ENCODE data around the gene NME9. TPM values are rescaled to one million over a fixed set of nuclear protein-coding genes. Genes with fewer than 3 reads are reported as not detected.

Gene NME9
- total RNA-seq, 1 experiment from 2014 or later = not detected

DNA sequence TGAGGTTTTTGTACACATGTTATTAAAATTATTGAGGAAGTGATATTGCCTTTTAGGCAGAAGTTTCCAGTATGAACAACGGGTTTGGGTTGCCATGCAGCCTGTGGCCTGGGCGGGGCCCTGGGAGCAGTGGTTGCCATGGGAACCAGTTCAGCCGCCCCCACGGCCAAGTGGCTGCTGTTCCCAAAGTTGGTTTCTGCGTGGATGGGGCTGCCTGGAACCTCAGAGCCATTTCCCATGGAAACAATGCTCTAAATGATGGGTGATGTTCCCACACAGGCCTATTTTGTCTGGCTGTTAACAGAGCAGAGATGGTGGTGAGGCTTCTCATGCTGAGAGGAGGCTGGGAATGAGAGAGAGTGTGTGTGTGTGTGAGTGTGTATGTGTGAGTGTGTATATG is 38.3 kb upstream of the NME9 start:
- H3K4me1 Mint-ChIP-seq (ENCODE audit: low read depth, unreplicated experiment) = no peaks in the 10 kb centered on the region
- H3K27me3 Mint-ChIP-seq (ENCODE audit: unreplicated experiment) = peaks cover 58% of the 10 kb centered on the region
- H3K27ac Mint-ChIP-seq (ENCODE audit: unreplicated experiment) = no peak overlapping the region
- CTCF ChIA-PET = interaction anchor here (1.2 kb wide), 1 partner anchor 51 kb away, joined by 4 read pairs; no protein-coding TSS in a partner anchor
- H3K36me3 Mint-ChIP-seq (ENCODE audit: insufficient read depth, unreplicated experiment) = no peaks in the 10 kb centered on the region
- BruUV-seq (replicated peaks) = no TSS peak
- TF ChIP-seq, protein P1, sequence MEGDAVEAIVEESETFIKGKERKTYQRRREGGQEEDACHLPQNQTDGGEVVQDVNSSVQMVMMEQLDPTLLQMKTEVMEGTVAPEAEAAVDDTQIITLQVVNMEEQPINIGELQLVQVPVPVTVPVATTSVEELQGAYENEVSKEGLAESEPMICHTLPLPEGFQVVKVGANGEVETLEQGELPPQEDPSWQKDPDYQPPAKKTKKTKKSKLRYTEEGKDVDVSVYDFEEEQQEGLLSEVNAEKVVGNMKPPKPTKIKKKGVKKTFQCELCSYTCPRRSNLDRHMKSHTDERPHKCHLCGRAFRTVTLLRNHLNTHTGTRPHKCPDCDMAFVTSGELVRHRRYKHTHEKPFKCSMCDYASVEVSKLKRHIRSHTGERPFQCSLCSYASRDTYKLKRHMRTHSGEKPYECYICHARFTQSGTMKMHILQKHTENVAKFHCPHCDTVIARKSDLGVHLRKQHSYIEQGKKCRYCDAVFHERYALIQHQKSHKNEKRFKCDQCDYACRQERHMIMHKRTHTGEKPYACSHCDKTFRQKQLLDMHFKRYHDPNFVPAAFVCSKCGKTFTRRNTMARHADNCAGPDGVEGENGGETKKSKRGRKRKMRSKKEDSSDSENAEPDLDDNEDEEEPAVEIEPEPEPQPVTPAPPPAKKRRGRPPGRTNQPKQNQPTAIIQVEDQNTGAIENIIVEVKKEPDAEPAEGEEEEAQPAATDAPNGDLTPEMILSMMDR (IDR thresholded peaks at IDR 0.05; ENCODE audit: unreplicated experiment) = no peak
- DNase-seq = peak; percentile 34
- intact Hi-C loops (cut with micrococcal nuclease; ENCODE audit: unreplicated experiment) = no loop called here
- H3K4me3 Mint-ChIP-seq (ENCODE audit: low read depth, unreplicated experiment) = no peak overlapping the region
- H3K9me3 Mint-ChIP-seq (ENCODE audit: low read depth, unreplicated experiment) = no peaks in the 10 kb centered on the region

DNA sequence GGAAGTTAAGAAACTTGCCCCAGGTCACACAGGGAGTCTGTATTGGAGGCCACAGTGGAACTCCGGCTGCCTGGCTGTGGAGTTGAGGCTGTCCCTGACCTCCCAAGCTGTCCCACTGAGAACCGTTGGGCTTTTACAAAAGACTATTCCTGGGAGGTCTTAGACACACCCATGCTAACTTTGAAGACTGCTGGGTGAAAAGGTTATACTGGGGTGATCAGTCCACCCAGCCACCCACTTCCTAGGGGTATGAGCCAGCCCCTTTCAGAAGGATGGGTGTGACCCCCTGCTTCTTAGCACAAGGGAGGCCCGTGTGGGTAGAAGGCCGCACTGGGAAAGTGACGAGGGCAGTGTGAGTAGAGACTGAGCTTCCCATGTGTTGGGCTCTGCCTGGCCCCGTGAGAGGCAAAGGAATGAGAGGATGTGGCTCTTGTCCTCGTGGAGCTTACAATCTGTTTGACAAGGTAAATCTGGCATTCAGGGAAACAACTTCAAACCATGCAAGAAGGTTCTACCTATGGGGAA is 37.7 kb upstream of the NME9 start:
- H3K9me3 Mint-ChIP-seq (ENCODE audit: low read depth, unreplicated experiment) = no peaks in the 10 kb centered on the region
- no peak overlapping the region for H3K4me3 Mint-ChIP-seq (ENCODE audit: low read depth, unreplicated experiment)
- CTCF ChIA-PET = interaction anchor here (1.2 kb wide), 1 partner anchor 52 kb away, joined by 4 read pairs; no protein-coding TSS in a partner anchor
- H3K36me3 Mint-ChIP-seq (ENCODE audit: insufficient read depth, unreplicated experiment) = no peaks in the 10 kb centered on the region
- intact Hi-C loops (cut with micrococcal nuclease; ENCODE audit: unreplicated experiment) = no loop called here
- TF ChIP-seq, protein P1 (IDR thresholded peaks at IDR 0.05; ENCODE audit: unreplicated experiment) = no peak
- H3K27me3 Mint-ChIP-seq (ENCODE audit: unreplicated experiment) = peaks cover 63% of the 10 kb centered on the region
- DNase-seq = no peak
- H3K4me1 Mint-ChIP-seq (ENCODE audit: low read depth, unreplicated experiment) = no peaks in the 10 kb centered on the region
- no TSS peak for BruUV-seq (replicated peaks)
- H3K27ac Mint-ChIP-seq (ENCODE audit: unreplicated experiment) = no peak overlapping the region

DNA sequence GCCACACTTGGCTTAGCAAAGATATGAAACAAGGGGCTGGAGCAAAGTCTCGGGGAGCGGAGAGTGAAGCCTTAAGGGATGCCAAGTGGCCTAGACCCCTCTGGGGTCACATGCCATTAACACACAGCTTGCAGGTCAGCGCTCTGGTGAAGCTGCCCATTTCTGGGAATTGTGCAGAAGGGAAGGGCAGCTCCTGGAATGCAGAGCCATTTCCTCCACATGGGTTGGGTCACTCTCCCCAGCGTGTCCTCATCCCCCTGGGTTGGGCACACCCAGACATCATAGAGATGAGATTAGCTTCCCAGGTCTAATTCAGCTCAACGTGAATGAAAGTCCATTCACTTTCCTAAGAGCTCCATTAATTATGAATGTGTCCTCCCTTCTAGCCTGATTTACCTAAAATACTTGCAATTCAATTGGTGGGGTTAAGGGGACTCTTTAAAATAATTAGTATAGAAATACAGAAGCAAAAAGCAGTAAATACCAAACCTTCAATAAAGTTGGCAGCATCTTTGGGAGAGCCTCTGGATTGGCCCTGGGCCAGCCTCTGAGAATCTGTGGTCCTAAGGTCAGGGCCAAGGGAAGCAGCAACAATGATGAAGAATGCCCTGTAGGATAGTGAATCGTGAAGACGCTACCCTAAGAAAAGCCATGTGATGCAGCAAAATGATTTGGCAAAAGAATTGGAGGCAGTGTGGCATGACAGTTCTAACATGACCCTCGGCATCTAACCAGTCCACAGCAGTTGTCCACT is 36.5 kb upstream of the NME9 start:
- no TSS peak for BruUV-seq (replicated peaks)
- Mint-ChIP-seq H3K36me3 (ENCODE audit: insufficient read depth, unreplicated experiment) (no peaks in the 10 kb centered on the region), H3K4me3 (ENCODE audit: low read depth, unreplicated experiment) (no peak overlapping the region), H3K27ac (ENCODE audit: unreplicated experiment) (no peak overlapping the region), H3K27me3 (ENCODE audit: unreplicated experiment) (peaks cover 54% of the 10 kb centered on the region), H3K4me1 (ENCODE audit: low read depth, unreplicated experiment) (no peaks in the 10 kb centered on the region), H3K9me3 (ENCODE audit: low read depth, unreplicated experiment) (no peaks in the 10 kb centered on the region)
- intact Hi-C loops (cut with micrococcal nuclease; ENCODE audit: unreplicated experiment) = no loop called here
- CTCF ChIA-PET = interaction anchor here (0.6 kb wide), 1 partner anchor 26 kb away, joined by 4 read pairs; no protein-coding TSS in a partner anchor
- no peak for DNase-seq
- TF ChIP-seq, protein P1 (IDR thresholded peaks at IDR 0.05; ENCODE audit: unreplicated experiment) = no peak

DNA sequence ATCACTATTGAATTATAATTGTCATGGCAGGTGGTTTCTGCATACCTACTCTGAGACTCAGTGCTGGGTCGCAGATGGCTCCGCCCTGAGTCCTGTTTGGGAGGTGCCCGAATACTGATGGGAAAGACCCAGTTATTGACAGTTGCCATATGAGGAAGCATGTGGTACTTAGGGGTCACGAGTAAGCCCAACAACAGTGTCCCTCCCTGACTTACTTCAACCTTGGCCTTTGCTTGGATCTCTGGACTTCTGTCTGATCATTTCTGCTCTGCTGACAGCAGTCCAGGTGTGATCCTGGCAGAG is 35.6 kb upstream of the NME9 start:
- no peaks in the 10 kb centered on the region for H3K4me1 Mint-ChIP-seq (ENCODE audit: low read depth, unreplicated experiment)
- H3K36me3 Mint-ChIP-seq (ENCODE audit: insufficient read depth, unreplicated experiment) = no peaks in the 10 kb centered on the region
- intact Hi-C loops (cut with micrococcal nuclease; ENCODE audit: unreplicated experiment) = no loop called here
- peaks cover 44% of the 10 kb centered on the region for H3K27me3 Mint-ChIP-seq (ENCODE audit: unreplicated experiment)
- DNase-seq = no peak
- TF ChIP-seq, protein P1 (IDR thresholded peaks at IDR 0.05; ENCODE audit: unreplicated experiment) = no peak
- CTCF ChIA-PET = interaction anchor here (1.2 kb wide), 1 partner anchor 10 kb away, joined by 4 read pairs; no protein-coding TSS in a partner anchor
- no peak overlapping the region for H3K4me3 Mint-ChIP-seq (ENCODE audit: low read depth, unreplicated experiment)
- no peak overlapping the region for H3K27ac Mint-ChIP-seq (ENCODE audit: unreplicated experiment)
- no peaks in the 10 kb centered on the region for H3K9me3 Mint-ChIP-seq (ENCODE audit: low read depth, unreplicated experiment)
- no TSS peak for BruUV-seq (replicated peaks)

All from Calu3 (cell line).